A673 (cell line): ENCODE measurements around the gene ASPG. TPM values are rescaled to one million over a fixed set of nuclear protein-coding genes. Genes with fewer than 3 reads are reported as not detected.

Source experiments
- BruUV-seq: library from RNA; stranded (reverse); fragments of 400-500 nt; replicated peaks from 2 replicates; lab custom pipeline; 2021; lab: Mats Ljungman, UMichigan
- CTCF ChIA-PET: fragments of 300-600 bp; sonication (Branson Sonifier 250); formaldehyde crosslinking; loops from one replicate; lab custom pipeline; 2022; ENCODE audit warnings: antibody characterized with exemption; lab: Charles Lee
- POLR2A ChIA-PET: fragments of 300-600 bp; sonication (Branson Sonifier 250); formaldehyde crosslinking; loops from one replicate; lab custom pipeline; 2022; ENCODE audit warnings: antibody characterized with exemption; ENCODE audit not compliant: low non-redundant PET; lab: Charles Lee
- DNase-seq: peaks from one replicate; pipeline ENCODE4 v3.0.0-alpha.2; 2015; ENCODE audit warnings: low spot score
- H3K27ac ChIP-seq: fragments of 200-600 bp; sonication (generic); 2 replicates; pipeline ENCODE4 v1.5.1; 2016; ENCODE audit warnings: mixed run types, low read depth, mild to moderate bottlenecking, mixed read lengths, antibody characterized with exemption, low read length; ENCODE audit not compliant: poor library complexity, severe bottlenecking
- H3K27me3 ChIP-seq: fragments of 200-600 bp; sonication (generic); replicated peaks from 2 replicates; pipeline ENCODE4 v1.6.1; 2017; ENCODE audit warnings: mixed run types, low read depth, mild to moderate bottlenecking, mixed read lengths, antibody characterized with exemption, low read length; ENCODE audit not compliant: insufficient read depth, poor library complexity
- H3K36me3 ChIP-seq: fragments of 200-600 bp; sonication (generic); 2 replicates; pipeline ENCODE4 v1.6.1; 2016; ENCODE audit warnings: mixed run types, mild to moderate bottlenecking, mixed read lengths, antibody characterized with exemption, low read length; ENCODE audit not compliant: insufficient read depth, poor library complexity, severe bottlenecking
- H3K4me1 ChIP-seq: fragments of 200-600 bp; sonication (generic); 2 replicates; pipeline ENCODE4 v1.6.1; 2017; ENCODE audit warnings: mixed run types, mild to moderate bottlenecking, mixed read lengths, antibody characterized with exemption, low read length; ENCODE audit not compliant: insufficient read depth, poor library complexity, severe bottlenecking
- H3K4me3 ChIP-seq: fragments of 200-600 bp; sonication (generic); 2 replicates; pipeline ENCODE4 v1.5.1; 2016; ENCODE audit warnings: low read depth, mixed run types, mild to moderate bottlenecking, mixed read lengths, low read length; ENCODE audit not compliant: poor library complexity, severe bottlenecking
- H3K9me3 ChIP-seq: fragments of 200-600 bp; sonication (generic); 2 replicates; pipeline ENCODE4 v1.6.1; 2016; ENCODE audit warnings: mixed run types, low read depth, mild to moderate bottlenecking, mixed read lengths, antibody characterized with exemption, low read length; ENCODE audit not compliant: poor library complexity, severe bottlenecking
- CTCF ChIP-seq: fragments of 300-800, 200-600 bp; sonication (generic); conservative IDR thresholded peaks from 2 replicates; pipeline ENCODE4 v1.5.1; 2017; ENCODE audit warnings: low read depth, mild to moderate bottlenecking, antibody characterized with exemption, low read length, moderate library complexity, mixed read lengths
- EZH2 ChIP-seq: fragments of 200-600 bp; sonication (generic); IDR thresholded peaks from 2 replicates; pipeline ENCODE4 v1.6.1; 2017; ENCODE audit warnings: borderline replicate concordance, low read depth, mild to moderate bottlenecking, mixed read lengths, antibody characterized with exemption, low read length; ENCODE audit not compliant: poor library complexity, severe bottlenecking
- intact Hi-C: fragments of 100-400 bp; cut with micrococcal nuclease; formaldehyde crosslinking; loops from one replicate; pipeline ENCODE4 v1.10.0; 2022; ENCODE audit not compliant: unreplicated experiment
- total RNA-seq: library from RNA; stranded (reverse); gene quantifications from 2 replicates; pipeline ENCODE4 v1.2.3, GENCODE V29; 2021

The ASPG gene
- total RNA-seq, 1 experiment from 2014 or later: not detected

- Histone ChIP-seq H3K4me3 (peak overlapping the region; percentile 73), H3K4me1 (peaks cover 40% of the 10 kb centered on the region), H3K27me3 (peaks cover 21% of the 10 kb centered on the region), H3K36me3 (no peaks in the 10 kb centered on the region), H3K27ac (no peak overlapping the region), H3K9me3 (no peaks in the 10 kb centered on the region)
- CTCF ChIA-PET: no interaction called here
- no TSS peak for BruUV-seq
- POLR2A ChIA-PET: no interaction called here
- TF ChIP-seq EZH2 (no peak), CTCF (no peak)
- no peak for DNase-seq
- intact Hi-C loops: no loop called here
Measured at GRCh38 chr14:104140213-104140462, 54.6 kb downstream of the ASPG start.

- peak overlapping the region; percentile 73 for H3K4me3 ChIP-seq
- CTCF ChIA-PET: no interaction called here
- H3K4me1 ChIP-seq: peaks cover 35% of the 10 kb centered on the region
- H3K9me3 ChIP-seq: no peaks in the 10 kb centered on the region
- intact Hi-C loops: no loop called here
- DNase-seq: no peak
- no TSS peak for BruUV-seq
- POLR2A ChIA-PET: no interaction called here
- H3K36me3 ChIP-seq: no peaks in the 10 kb centered on the region
- no peak overlapping the region for H3K27ac ChIP-seq
- TF ChIP-seq EZH2 (no peak), CTCF (no peak)
- H3K27me3 ChIP-seq: peaks cover 15% of the 10 kb centered on the region
Measured at GRCh38 chr14:104140463-104141331, 55.2 kb downstream of the ASPG start.

- no peaks in the 10 kb centered on the region for H3K9me3 ChIP-seq
- no peaks in the 10 kb centered on the region for H3K36me3 ChIP-seq
- no peak for DNase-seq
- intact Hi-C loops: no loop called here
- no TSS peak for BruUV-seq
- peaks cover 29% of the 10 kb centered on the region for H3K4me1 ChIP-seq
- TF ChIP-seq EZH2: no peak
- TF ChIP-seq CTCF: no peak
- ChIA-PET POLR2A (no interaction called here), CTCF (no interaction called here)
- no peak overlapping the region for H3K4me3 ChIP-seq
- H3K27me3 ChIP-seq: peaks cover 8% of the 10 kb centered on the region
- no peak overlapping the region for H3K27ac ChIP-seq
Measured at GRCh38 chr14:104141621-104142091, 56.2 kb downstream of the ASPG start.
